SKM-1 (cell line): Measurements from ENCODE around the gene SEPTIN10.
A peak's percentile ranks its signal among the peaks of the same experiment; 100 is the strongest.
"Not testable (repeated sequence)": the region's sequence is repeated elsewhere in the genome, so short reads cannot be mapped to it uniquely, and the experiment has no call there.

Source experiments
- DNase-seq: peaks from one replicate; lab custom pipeline; 2025; ENCODE audit not compliant: unreplicated experiment; lab: John Stamatoyannopoulos, UW

Gene SEPTIN10

GRCh38 chr2:109613922-109614714 lies at the start of gene SEPTIN10, which contains the start of gene SOWAHC:
TSS of gene SEPTIN10 (minus strand) at chr2:109613966. CDS start at chr2:109613827, 139 bp downstream.
TSS of gene SOWAHC (plus strand) at chr2:109614364. CDS start at chr2:109614490, 126 bp downstream.
- peak; percentile 84 for DNase-seq

- DNase-seq = no peak
These were observed 49.1 kb upstream of the SEPTIN10 start for GRCh38 chr2:109662889-109663288.

- no peak for DNase-seq
These were observed 46.5 kb upstream of the SEPTIN10 start for GRCh38 chr2:109660046-109660860.

GRCh38 chr2:109659396-109660045 lies 45.8 kb upstream of the SEPTIN10 start:
- DNase-seq = no peak

- DNase-seq = no peak
These were observed 41.5 kb upstream of the SEPTIN10 start for GRCh38 chr2:109655287-109655686.

GRCh38 chr2:109654326-109655050 lies 40.7 kb upstream of the SEPTIN10 start:
- DNase-seq = no peak

- no peak for DNase-seq
These were observed 36.2 kb upstream of the SEPTIN10 start for GRCh38 chr2:109649736-109650695.

GRCh38 chr2:109648041-109648527 lies 34.3 kb upstream of the SEPTIN10 start:
- DNase-seq = no peak

- no peak for DNase-seq
These were observed 33.9 kb upstream of the SEPTIN10 start for GRCh38 chr2:109647636-109648035.

GRCh38 chr2:109646961-109647360 lies 33.2 kb upstream of the SEPTIN10 start:
- DNase-seq = no peak

GRCh38 chr2:109645412-109646184 lies 31.8 kb upstream of the SEPTIN10 start:
- no peak for DNase-seq

- DNase-seq = peak; percentile 11
These were observed 31.0 kb upstream of the SEPTIN10 start for GRCh38 chr2:109644571-109645275.

- not testable (repeated sequence) for DNase-seq
These were observed 26.2 kb upstream of the SEPTIN10 start for GRCh38 chr2:109640000-109640399.

- DNase-seq = no peak
These were observed 25.0 kb upstream of the SEPTIN10 start for GRCh38 chr2:109638795-109639194.

GRCh38 chr2:109637749-109638570 lies 24.2 kb upstream of the SEPTIN10 start:
- DNase-seq = peak; percentile 31

- peak; percentile 57 for DNase-seq
These were observed 22.6 kb upstream of the SEPTIN10 start for GRCh38 chr2:109636317-109636716.
